HG03039 (cell line): ENCODE measurements around the gene ZNF319.
"Not testable (repeated sequence)": the region's sequence is repeated elsewhere in the genome, so short reads cannot be mapped to it uniquely, and the experiment has no call there.

Experiments
- ATAC-seq: cut with Tn5 transposase; IDR thresholded peaks from one replicate; pipeline ENCODE4 v1.9.1; 2021; ENCODE audit warnings: mild to moderate bottlenecking, moderate library complexity; ENCODE audit not compliant: unreplicated experiment

ZNF319 gene

DNA sequence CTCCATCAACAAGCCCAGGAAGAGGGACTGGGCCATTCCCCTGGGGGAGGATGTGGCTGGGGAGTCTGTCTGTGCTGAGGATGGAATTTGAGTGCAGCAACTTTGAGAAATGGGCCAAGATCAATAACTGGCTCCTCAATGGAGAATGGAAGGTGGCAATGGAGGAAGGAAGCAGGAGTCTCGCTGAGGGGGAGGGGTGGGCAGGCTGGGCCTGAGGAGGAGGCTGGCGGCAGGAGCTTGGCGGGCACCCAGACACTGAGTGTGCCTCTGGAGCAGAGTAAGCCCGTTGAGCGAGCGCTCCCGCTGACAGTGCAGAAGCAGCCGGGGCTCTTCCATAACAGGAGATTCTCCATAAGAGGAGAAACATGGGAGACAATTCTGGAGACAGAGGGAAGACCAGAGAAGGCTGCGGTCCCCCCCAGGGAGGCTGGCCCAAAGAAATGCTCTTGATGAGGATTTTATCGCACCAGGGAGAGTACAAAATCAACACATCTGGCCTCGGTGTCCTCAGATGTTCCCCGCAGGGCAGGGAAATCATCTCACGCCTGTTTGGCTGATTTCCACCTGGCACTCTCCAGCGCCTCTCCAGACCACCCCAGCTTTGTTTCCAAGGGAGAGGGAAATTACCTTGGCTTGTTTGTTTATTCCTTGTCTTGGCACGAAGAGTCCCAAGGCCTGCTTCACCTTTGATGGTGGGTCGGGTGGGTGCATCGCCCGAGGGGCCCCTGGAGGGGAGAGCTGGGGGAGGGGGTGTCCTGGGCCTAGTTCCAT is 22.3 kb upstream of the ZNF319 start:
- no peak for ATAC-seq

DNA sequence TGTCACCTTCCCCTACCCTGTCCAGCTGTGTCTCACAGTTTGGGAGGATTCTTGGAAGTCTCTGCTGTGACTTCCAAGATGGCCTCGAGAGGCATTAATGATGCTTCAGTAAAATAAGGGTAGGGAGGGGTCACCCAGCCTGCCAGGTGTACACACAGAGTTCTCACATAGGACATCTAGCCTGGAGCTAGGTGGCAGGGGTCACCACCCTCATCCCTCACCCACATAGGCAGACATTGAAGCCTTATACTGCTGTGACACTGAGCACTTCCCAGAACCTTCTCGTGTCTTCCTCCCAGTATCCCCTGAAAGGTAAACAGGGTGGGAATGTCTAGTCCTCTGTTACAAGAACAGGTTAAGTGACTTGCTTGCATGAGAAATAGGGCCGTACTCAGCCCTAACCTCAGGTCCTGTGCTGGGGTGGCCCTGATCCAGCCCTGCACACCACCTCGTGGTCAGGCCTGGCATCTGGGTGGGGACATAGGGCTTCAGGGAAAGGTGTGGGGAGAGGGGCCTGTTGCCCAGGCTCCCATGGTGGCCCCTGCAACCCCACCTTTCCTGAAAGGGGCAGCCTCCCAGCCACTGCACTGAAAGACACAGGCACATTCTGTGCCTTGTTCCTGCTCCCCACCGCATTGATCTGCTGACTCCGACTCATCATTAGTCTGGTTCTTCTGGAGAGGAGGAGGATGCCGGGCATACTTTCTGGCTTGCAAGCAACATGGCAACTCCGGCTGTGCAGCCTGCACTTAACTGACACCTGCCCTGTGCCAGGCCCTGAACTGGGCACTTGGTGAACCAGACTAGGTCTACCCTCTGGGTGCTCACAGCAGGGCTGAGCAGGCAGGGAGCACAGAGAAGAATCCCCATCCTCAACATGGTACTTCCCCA is 21.4 kb upstream of the ZNF319 start:
- ATAC-seq = no peak

DNA sequence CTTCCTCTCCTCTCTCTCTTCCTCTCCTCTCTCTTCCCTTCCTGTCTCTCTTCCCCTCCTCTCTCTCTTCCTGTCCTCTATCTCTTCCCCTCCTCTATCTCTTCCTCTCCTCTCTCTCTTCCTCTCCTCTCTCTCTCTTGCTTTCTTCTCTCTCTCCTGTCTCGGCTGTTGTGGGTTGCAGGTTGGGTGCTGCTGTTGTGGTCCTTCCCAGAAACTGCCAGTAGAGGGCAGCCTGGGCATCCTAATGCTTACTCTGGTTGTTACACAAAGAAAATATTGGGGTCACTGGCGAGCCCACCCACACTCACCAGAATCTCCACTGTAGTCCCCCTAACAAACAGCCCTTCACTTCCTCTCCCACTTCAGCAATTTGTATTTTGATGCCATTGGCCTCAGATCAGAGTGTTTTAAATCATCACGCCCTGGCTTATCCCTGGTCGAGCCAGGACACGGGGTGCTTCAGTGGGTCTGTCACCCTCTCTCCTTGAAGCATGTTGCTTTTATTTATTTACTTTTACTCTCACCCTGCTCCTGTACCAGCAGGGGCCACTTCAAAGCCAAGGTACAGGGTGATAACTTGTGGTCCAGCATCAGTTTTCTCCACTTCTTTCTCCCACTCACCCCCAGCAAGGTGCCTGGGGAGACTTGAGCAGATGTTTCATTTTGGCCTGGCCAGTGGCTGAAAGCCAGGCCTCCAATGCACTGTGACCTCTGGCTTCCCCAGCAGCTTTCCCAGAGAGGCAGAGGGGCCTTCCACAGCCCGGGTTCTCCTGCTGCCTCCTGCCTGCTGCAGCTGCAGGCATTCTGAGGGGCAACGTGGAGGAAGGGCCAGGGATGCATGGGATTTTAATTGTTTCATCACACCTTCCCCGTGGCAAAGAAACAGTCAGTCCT is 20.4 kb upstream of the ZNF319 start:
- no peak for ATAC-seq

DNA sequence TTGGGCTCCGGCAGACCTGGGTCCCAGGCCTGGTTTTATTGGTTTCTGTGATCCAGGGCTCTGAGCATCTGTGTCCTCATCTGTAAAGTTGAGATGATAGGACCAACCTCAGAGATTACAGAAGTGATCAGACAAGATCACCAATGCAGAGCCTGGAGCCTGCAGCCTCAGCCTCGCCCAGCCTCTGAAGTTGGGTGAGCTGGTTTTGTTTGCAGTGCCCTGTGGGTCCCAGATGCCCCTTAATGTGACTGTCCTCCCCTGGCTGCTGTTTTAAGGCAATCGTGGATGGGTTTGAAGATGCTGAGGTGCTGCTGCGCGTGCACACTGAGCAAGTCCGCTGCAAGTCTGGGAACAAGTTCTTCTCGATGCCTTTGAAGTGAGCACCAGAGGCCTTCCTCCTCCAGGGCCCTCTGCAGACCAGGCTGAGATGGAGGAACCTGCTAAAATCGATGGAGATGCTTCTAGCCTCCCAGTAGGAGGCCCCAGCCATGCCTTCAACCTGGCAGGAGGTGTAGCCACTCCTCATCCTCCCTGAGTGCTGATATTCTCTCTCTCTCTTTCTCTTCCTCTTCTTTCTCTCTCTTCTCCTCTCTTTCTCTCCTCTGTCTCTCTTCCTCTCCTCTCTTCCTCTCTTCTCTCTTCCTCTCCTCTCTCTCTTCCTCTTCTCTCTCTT is 19.5 kb upstream of the ZNF319 start:
- no peak for ATAC-seq

DNA sequence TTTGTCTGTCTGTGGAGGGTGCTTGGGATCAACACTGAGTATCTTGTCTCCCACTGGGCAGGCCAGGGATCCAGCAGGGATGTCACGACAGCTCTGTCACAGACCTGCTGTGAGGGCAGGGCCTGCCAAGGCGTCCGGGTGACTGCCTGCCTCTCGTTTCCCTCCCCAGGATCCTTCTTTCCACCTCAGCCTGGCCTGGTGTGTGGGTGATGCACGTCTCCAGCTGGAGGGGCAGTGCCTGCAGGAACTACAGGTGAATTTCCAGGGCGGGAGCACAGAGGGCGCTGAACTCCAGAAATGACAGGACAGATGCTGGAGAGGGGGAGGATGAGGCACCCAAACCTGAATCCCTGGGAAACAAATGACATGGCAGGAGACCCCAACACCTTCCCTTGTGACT is 18.3 kb upstream of the ZNF319 start:
- no peak for ATAC-seq

DNA sequence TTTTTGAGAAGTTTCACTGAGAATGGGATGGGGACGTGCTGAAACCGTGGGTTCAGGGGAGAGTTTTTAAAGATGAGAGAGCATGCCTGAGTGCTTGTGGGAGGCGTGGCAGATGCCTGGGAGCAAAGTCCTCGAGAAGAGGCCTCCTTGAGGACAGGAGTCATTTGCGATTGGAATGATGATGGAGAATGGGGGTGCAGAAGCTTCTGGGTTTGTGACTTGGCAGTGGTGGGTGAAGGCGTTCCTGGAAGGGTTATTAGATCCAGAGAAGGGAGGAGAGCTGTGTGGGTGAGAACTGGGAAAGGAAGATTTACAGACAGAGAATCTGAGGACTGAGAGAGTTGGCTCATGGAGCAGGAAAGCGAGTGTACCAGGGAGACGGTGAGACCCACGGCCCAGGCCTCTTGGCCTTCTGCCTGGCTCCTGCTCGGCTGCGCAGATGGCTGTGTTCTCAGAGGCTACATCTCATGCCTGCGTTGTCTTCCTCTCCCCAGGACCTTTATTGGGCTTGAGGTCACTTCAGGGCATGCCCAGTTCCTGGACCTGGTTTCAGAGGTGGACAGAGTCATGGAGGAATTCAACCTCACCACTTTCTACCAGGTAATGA is 16.5 kb upstream of the ZNF319 start:
- ATAC-seq = no peak

DNA sequence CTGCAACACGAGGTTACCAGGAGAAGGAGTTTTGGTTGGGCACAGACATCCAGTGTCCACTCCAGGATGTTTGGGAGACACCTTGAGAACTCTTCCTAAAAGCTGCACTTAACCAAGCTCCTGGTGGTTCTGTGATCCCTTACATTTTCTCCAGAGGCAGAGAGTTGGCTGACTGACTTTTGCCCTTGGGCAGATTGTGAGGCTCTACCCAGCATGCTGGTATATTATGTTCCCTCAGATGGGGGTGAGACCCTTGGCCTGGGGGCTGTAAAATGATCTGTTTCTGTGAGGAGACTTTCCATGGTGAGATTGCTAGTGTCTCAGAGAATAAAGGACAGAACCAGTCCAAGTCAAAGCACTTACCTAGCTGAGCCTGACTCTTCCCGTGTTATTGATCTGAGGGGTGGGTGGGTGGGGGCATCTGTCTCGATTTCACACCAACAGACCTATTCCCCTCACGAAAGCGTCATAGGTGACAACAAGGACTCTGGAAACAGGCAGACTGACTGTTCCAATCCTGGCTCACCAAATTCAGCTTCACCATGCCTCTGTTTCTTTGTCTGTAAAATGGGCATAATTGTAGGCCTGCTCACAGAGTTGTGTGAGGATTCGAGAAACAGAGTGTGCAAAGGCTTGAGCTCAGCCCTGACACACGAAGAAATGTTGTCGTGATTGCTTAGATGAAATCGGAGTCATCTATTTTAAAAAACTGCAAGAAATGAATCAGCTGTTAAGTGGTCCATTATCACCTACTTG is 12.9 kb upstream of the ZNF319 start:
- no peak for ATAC-seq

DNA sequence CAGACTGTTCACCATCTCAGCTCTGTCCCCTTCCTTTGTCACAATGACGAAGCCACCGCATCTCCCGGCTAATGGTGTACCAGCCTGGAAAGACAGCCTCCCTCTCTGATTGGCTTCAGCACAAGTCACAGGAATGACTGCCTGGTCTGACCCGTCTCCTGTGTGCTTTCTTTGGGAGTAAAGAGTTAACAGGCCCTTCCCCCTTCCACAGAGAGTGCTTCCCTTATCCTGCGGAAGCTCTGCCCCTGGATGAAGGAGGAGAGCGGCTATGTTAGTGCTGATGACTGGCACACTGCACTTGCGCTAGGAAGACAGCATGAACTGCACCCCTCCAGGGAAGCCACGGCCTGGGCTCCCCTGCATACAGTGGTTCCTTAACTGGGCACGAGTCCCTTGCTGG is 12.0 kb upstream of the ZNF319 start:
- no peak for ATAC-seq

DNA sequence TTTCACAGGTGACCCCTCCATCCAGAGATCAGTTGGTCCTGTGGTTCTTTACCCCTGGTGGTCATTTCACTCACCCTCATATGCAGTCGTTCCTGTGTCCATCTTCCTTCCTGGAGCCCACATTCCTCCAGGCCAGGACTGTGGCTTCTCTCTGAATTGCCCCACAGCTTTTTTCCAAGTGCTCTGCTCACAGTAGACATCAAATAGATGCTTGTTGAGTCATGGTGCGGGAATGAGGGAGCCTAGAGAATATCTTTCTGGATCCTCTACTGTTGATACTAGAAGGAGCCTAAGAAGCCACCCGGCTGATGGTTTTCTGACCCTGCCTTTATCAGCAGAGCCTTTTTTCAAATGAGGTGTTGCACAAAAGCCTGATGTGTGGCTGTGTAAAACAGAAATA is 11.2 kb upstream of the ZNF319 start:
- ATAC-seq = no peak

DNA sequence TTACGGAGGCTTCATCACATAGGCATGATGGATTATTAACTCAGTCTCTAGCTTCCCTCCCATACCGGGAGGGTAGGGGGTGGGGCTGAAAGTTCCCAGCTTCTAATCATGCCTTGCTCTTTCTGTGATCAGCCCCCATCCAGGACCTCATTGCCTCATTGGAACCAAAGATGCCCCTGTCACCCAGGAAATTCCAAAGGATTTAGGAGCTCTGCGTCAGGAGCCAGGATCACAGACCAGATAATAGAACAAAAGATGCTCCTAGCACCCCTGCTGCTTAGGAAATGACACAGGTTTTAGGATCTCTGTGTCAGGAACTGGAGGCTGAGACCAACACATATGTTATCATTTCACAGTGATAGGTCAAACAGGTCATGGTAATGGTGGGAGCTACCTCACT is 10.4 kb upstream of the ZNF319 start:
- ATAC-seq = no peak

DNA sequence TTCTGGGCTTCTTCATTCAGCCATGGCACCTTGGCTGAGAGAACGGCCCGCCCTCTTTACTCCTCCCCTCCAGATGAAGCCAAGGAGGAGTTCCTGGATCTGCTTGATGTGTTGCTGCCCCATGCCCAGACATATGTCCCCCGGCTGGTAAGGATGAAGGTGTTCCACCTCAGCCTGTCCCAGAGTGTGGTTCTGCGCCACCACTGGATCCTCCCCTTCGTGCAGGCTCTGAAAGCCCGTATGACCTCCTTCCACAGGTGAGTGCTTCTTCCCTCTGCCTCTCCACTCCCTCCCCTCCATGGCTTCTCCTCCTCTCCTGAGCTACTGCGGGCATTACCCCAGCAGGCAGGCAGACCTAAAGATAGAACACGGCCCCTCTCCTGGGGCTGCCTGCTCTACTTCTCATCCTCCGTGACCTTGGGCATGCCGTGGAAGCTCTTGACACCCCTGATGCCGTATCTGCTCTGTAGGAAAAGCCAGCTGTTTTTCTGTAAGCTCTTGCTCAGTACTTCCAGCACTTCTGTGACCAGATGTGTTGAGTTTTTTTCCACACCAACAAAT is 9.5 kb upstream of the ZNF319 start:
- ATAC-seq = no peak

DNA sequence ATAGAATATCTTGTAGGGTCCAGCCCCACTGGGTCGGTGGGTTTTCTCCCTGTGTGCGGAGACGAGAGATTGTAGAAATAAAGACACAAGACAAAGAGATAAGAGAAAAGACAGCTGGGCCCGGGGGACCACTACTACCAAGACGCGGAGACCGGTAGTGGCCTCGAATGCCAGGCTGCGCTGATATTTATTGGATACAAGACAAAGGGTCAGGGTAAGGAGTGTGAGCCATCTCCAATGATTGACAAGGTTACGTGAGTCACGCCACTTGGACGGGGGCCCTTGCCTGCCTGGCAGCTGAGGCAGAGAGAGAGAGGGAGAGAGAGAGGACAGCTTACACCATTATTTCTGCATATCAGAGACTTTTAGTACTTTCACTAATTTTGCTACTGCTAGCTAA is 4.3 kb upstream of the ZNF319 start:
- ATAC-seq = not testable (repeated sequence)

DNA sequence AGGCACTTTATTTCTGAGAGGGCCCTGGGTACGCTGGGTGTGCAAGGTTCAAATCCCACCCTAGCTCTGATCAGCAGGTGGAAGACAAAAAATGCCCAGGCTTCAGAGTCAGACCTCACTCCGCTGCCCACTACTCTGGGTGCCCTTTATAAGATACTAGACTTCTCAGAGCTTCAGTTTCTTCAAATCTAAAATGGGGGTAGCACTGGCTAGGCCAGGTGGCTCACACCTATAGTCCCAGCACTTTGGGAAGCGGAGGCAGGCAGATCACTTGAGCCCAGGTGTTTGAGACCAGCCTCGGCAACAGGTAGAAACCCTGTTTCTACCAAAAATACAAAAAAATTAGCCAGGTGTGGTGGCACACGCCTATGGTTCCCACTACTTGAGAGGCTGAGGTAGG is 2.5 kb upstream of the ZNF319 start:
- ATAC-seq = no peak

DNA sequence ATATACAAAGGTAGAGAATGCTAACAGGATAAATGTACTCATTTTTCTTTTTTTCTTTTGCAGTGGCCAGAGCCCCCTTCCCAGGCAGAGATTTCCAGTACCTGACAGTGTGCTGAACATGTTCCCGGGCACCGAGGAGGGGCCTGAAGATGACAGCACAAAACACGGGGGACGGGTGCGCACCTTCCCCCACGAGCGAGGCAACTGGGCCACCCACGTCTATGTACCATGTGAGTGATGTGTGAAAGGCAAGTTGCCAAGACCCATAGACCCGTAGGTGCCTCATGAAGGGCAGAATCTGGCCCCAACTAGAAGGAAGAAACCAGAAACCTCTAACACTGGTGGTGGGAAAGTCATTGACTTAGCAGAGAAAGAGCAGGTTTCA is 1.9 kb upstream of the ZNF319 start:
- no peak for ATAC-seq

DNA sequence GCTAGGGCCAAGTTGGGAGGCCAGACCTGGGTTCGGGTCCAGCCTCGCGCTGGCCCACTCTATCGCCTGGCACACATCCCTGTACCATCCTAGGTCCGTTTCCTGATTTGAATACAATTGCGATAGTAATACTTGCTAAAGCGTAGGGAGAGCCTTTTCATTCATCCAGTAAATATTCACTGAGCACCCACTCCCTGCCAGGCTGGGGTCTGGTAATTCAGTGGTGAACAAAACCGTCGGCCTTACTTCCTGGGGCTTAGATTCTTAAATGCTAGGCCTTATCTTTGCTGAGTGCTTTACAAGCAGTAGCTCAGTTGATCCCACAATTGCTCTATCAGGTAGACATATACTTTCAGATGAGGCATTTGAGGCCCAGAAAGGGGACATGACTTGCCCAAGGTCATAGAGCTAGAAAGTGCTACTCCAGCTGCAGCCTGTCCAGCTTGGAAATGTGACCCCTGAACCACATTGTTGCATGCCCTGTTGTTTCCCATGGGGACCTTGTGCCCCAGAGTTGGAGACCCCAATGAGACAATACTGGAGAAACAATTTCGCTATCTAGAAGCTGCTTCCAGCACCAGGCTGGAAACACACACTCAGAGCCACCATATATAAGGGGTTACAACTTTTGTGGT is 1.4 kb upstream of the ZNF319 start:
- no peak for ATAC-seq

DNA sequence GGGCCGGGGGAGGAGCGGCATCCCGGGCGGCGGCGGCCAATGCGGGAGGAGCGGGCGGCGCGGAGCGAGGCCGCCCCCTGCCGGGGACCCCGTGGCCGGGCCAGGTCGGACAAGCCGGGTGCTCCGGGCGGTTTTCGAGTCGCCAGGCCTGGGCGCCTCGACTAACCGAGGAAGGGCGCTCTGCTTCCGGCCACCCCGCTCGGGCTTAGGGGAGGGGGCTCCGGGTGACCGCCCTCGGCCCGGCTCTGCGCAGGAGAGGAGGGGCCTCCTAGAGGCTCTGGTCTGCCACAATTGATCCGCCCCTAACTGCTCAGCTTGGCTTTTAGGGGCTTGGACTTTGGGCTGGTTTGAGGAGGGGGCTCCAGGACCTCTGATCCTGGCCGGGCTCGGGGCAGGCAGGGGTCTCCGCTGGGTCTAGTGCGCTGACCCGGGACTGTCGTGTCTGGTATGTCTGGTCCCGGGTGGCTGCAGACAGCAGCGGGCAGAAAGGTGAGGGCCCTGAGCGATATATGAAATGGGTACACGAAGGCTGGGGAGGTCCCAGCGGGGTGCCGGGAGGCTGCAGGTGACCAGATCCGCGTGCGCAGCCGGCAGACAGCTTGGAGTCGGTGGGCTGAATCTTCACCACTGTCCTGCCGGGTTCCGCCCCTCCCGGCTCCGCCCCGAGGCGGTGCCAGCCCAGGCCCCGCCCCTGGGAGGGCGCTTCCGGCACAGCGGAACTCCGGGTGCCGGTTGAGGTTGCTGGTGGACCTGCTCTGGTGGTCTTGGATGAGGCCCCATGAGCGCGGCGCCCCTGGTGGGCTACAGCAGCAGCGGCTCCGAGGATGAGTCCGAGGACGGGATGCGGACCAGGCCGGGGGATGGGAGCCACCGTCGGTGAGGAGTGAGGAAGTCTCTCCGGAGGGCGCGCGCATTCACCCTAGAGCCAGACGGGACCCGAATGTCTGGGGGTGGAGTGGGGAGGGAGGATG is 519 bp upstream of the ZNF319 start, which contains the start of gene USB1:
Gene USB1, plus strand, starts transcription at position 702 of the 971 bp plus-strand sequence. Its CDS starts 77 bp downstream, at position 779.
- peak; percentile 79 for ATAC-seq

DNA sequence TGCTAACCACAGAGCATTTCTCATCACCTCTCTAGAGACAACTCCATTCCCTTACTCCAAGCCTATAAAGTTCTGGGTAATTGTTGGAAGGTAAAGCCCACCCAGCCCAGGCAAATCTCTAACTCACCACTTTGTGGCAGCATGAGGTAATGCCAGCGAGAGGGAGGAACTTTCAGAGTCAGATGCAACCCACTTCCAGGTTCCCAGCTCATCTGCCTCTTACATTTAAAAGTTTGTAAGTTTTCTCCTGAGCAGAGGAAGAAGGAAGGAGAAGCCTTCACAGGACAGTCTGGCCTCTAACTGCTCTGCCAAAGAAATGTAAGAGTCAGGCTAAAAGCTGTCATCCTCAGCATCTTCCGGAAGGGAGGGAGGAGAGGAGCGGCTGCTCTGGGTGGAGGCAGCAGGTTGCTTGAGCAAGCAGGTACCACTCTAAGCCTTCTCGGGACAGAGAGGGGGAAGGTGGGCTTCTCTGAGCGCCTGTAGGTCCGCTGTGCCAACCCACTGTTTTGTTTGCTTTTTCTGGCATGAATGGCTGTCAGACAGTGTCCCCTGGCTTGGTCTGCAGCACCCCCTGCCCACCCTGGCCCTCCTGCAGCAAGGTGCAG is 1.0 kb downstream of the ZNF319 start:
- ATAC-seq = no peak
